Suprapubic skin (tissue), 4 donors: ENCODE data around the gene ANKRD44. TPM values are rescaled to one million over a fixed set of nuclear protein-coding genes. Genes with fewer than 3 reads are reported as not detected.

Experiments used
- DNase-seq, 2 donors: peaks; one replicate each; pipeline ENCODE4 v3.0.0-alpha.2; 2019; ENCODE audit warnings: low spot score in 2 of 2
- H3K27ac ChIP-seq: fragments of 200-600 bp; sonication (generic); one replicate; pipeline ENCODE4 v1.5.1; 2019
- H3K27me3 ChIP-seq: fragments of 200-600 bp; sonication (generic); one replicate; pipeline ENCODE4 v1.5.1; 2019
- H3K36me3 ChIP-seq: fragments of 200-600 bp; sonication (generic); one replicate; pipeline ENCODE4 v1.5.1; 2019
- H3K4me1 ChIP-seq: fragments of 200-600 bp; sonication (generic); one replicate; pipeline ENCODE4 v1.5.1; 2019
- H3K4me3 ChIP-seq: fragments of 200-600 bp; sonication (generic); one replicate; pipeline ENCODE4 v1.5.1; 2019; ENCODE audit warnings: mild to moderate bottlenecking
- H3K9me3 ChIP-seq: fragments of 200-600 bp; sonication (generic); one replicate; pipeline ENCODE4 v1.5.1; 2019
- EP300 ChIP-seq: sonication (generic); formaldehyde crosslinking; IDR thresholded peaks from one replicate; pipeline ENCODE4 v1.6.1; 2017; ENCODE audit warnings: antibody characterized with exemption
- POLR2A ChIP-seq, 2 donors: fragments of 450-650 bp; IDR thresholded peaks; one replicate each; pipeline ENCODE4 v1.6.1; 2017; ENCODE audit warnings: antibody characterized with exemption in 2 of 2, mild to moderate bottlenecking in 2 of 2, moderate library complexity in 2 of 2
- POLR2AphosphoS5 ChIP-seq, 3 donors: sonication (generic); formaldehyde crosslinking; IDR thresholded peaks; one replicate each; pipeline ENCODE4 v1.6.1; 2017; ENCODE audit warnings: antibody characterized with exemption in 3 of 3
- WGBS: methylation state at CpG from one replicate; pipeline ENCODE4 v1.1.5; 2018; 5-methylcytosine and 5-hydroxymethylcytosine counted together
- total RNA-seq, 4 donors: library from RNA; depleted of rRNA; stranded (reverse); fragments of >200 nt; gene quantifications; one replicate each; pipeline ENCODE4 v1.1.0, GENCODE V29; 2016
- TF ChIP-seq, protein P1 (sequence below), 2 donors: fragments of 200-600 bp in 1 of 2; fragments of 450-650 bp in 1 of 2; sonication (generic) in 1 of 2; IDR thresholded peaks; one replicate each; pipeline ENCODE4 v1.5.1; 2016 to 2019; ENCODE audit warnings: antibody characterized with exemption in 2 of 2, mild to moderate bottlenecking in 1 of 2, moderate library complexity in 1 of 2

The ANKRD44 gene
- total RNA-seq, 4 donors from 2014 or later: 6.3 to 34.4 (median 17.8) TPM

DNA sequence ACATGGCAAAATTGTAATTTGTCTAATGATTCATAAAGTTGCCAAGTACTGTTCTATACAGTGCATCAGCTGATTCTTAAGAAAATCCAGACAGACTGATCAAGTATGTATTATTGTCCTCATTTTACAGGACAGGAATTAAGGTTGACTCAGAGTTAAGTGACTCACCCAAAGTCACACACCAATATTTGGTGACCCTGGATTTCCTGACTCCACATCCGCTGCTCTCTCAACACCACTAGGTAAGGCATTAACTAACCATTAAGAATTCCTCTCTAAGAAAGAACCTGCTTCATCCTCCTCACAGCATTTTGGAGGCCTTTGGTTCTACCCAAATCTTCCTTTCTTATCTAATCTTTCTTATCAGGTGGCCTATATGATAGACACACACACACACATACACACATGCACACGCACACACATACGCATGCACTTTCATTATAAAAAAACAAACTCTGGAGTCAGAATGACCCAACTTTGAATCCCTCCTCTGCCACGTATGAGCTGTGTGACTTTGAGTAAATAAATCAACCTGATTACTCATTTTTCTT, 150.8 kb downstream of the ANKRD44 start:
- TF ChIP-seq, protein P1, sequence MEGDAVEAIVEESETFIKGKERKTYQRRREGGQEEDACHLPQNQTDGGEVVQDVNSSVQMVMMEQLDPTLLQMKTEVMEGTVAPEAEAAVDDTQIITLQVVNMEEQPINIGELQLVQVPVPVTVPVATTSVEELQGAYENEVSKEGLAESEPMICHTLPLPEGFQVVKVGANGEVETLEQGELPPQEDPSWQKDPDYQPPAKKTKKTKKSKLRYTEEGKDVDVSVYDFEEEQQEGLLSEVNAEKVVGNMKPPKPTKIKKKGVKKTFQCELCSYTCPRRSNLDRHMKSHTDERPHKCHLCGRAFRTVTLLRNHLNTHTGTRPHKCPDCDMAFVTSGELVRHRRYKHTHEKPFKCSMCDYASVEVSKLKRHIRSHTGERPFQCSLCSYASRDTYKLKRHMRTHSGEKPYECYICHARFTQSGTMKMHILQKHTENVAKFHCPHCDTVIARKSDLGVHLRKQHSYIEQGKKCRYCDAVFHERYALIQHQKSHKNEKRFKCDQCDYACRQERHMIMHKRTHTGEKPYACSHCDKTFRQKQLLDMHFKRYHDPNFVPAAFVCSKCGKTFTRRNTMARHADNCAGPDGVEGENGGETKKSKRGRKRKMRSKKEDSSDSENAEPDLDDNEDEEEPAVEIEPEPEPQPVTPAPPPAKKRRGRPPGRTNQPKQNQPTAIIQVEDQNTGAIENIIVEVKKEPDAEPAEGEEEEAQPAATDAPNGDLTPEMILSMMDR (IDR thresholded peaks at IDR 0.05): no peak
- TF ChIP-seq POLR2A (IDR thresholded peaks at IDR 0.05): no peak
- no peak for TF ChIP-seq POLR2AphosphoS5 (IDR thresholded peaks at IDR 0.05)
- TF ChIP-seq EP300: no peak
- H3K27ac ChIP-seq: no peak overlapping the region
- WGBS: 87% methylated on average over 4 of the region's 4 CpGs

DNA sequence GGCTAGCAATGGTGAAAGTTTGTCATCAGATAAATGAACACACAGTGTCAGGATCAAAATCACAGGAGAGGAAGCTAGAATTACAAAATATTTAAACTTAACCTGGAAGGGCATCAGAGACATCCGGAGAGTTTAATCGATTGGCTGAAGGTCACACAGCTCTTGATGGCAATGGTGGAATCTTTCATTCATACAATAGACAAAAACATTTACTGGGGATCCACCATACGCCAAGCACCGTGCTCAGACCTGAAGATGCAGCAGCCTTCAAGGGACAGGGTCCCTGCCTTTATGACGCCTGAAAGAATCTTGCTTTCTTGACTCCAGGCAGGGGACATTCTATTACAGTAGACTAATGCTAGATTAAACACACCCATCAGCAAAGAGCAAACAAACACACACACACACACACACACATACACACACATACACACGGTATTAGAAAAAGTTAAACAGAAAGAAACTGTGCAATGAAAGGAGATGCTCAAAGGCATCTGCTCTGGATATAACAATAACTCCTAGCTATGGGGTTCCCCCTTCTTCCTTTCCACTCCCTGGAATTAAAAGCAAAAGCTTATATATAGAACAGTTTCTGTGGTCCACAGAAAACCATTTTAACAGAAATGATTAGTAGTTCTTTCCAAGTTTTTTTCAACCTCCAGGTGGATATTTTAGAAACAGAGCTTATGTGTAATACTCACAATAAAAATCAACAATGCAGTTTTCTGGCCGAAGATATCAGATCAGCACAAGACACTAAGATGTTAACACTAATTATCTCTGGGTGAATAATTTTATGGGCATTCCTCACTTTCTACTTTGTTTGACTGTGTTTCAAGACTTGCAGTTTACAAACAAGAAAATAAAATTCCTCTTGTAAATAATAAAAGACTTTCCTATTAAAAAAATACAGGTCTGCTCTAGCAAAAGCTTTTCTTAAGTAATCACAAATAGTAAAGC, 151.7 kb downstream of the ANKRD44 start:
- peaks cover 9% of the 10 kb centered on the region for H3K4me1 ChIP-seq
- H3K9me3 ChIP-seq: peaks cover 5% of the 10 kb centered on the region
- TF ChIP-seq, protein P1 (IDR thresholded peaks at IDR 0.05): no peak
- WGBS: 54% methylated on average over 7 of the region's 7 CpGs
- DNase-seq: no peak
- H3K27me3 ChIP-seq: no peaks in the 10 kb centered on the region
- H3K27ac ChIP-seq: no peak overlapping the region
- H3K36me3 ChIP-seq: no peaks in the 10 kb centered on the region
- no peak overlapping the region for H3K4me3 ChIP-seq

More for the DNA sequence above, 150.8 kb downstream of the ANKRD44 start:
- Histone ChIP-seq H3K4me1 (peaks cover 9% of the 10 kb centered on the region), H3K27me3 (no peaks in the 10 kb centered on the region), H3K4me3 (no peak overlapping the region), H3K9me3 (peaks cover 5% of the 10 kb centered on the region), H3K36me3 (no peaks in the 10 kb centered on the region)
- DNase-seq: no peak

DNA sequence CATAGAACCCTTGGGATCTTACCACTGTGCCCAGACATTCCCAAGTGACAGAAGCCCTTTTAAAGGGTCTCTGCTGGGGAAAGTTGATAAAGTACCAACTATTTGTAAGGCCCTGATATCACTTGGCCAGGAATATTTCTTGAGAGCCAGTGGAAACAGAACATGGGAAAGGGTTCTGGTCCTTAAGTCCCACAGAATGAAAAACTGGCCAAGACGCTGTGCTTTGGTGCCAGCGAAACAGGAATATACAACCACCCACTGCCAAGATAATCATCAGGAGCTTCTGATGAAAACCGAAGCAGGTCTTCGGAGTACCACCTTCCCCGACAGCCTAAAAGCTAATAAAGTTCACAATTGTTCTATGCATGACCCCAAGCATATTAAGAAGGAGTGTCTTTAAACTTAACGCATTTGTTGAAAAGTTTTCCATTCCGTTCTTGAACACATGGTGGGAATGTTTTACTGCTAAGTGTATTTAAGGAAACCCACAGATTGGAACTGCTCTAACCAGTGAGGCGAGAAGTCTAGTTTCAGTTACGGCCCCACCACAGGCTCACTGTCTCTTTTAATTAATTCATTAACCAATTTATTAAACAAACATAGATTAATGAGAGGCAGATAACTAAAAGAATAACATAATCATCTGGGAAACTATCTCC, 152.6 kb downstream of the ANKRD44 start:
- H3K4me3 ChIP-seq: no peak overlapping the region
- TF ChIP-seq, protein P1 (IDR thresholded peaks at IDR 0.05): no peak
- TF ChIP-seq EP300: no peak
- TF ChIP-seq POLR2A (IDR thresholded peaks at IDR 0.05): no peak
- no peak for TF ChIP-seq POLR2AphosphoS5 (IDR thresholded peaks at IDR 0.05)
- H3K27ac ChIP-seq: no peak overlapping the region
- peaks cover 9% of the 10 kb centered on the region for H3K4me1 ChIP-seq
- no peaks in the 10 kb centered on the region for H3K36me3 ChIP-seq
- DNase-seq: no peak
- peaks cover 5% of the 10 kb centered on the region for H3K9me3 ChIP-seq
- WGBS: 74% methylated on average over 9 of the region's 9 CpGs
- no peaks in the 10 kb centered on the region for H3K27me3 ChIP-seq

DNA sequence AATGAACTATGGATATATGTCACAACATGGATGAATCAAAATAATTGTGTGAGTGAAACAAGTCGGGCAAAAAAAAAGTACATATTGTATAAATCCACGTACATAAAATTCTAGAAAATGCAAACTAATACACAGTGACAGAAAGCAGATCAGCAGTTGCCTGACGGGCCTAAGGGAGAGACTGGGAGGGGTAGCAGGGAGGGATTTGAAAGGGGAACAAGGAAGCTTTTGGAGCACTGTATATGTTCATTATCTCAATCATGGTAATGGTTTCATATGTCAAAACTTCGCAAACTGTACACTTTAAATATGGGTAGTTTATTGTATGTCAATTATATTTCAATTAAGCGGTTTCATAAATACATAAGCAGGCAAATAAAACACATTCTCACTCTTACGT, 153.8 kb downstream of the ANKRD44 start:
- H3K27ac ChIP-seq: no peak overlapping the region
- DNase-seq: no peak
- H3K4me1 ChIP-seq: peaks cover 9% of the 10 kb centered on the region
- TF ChIP-seq EP300: no peak
- TF ChIP-seq POLR2AphosphoS5 (IDR thresholded peaks at IDR 0.05): no peak
- TF ChIP-seq POLR2A (IDR thresholded peaks at IDR 0.05): no peak
- TF ChIP-seq, protein P1 (IDR thresholded peaks at IDR 0.05): no peak
- H3K36me3 ChIP-seq: no peaks in the 10 kb centered on the region
- H3K27me3 ChIP-seq: no peaks in the 10 kb centered on the region
- WGBS: 77% methylated on average over 6 of the region's 6 CpGs
- H3K9me3 ChIP-seq: peaks cover 5% of the 10 kb centered on the region
- no peak overlapping the region for H3K4me3 ChIP-seq
